CD8-positive, alpha-beta memory T cell (primary cell): ENCODE results near the gene PLIN3. TPM values are rescaled to one million over a fixed set of nuclear protein-coding genes. Genes with fewer than 3 reads are reported as not detected.
"Not testable (repeated sequence)": the region's sequence is repeated elsewhere in the genome, so short reads cannot be mapped to it uniquely, and the experiment has no call there.

Experiments used
- CTCF ChIA-PET: fragments of 350-600 bp; sonication (Branson Sonifier 250); formaldehyde crosslinking; loops from one replicate; lab custom pipeline; 2021; ENCODE audit warnings: antibody characterized with exemption; lab: Charles Lee
- POLR2A ChIA-PET: fragments of 350-600 bp; sonication (Branson Sonifier 250); formaldehyde crosslinking; loops from one replicate; lab custom pipeline; 2021; ENCODE audit warnings: antibody characterized with exemption; lab: Charles Lee
- DNase-seq, 5 donors: peaks; one replicate each; pipeline versions ENCODE4 v3.0.0 to v3.0.0-alpha.2; 2020 to 2022; ENCODE audit warnings: mixed read lengths in 1 of 5
- H3K27ac ChIP-seq: one replicate; pipeline ENCODE4 v1.7.0; 2013; ENCODE audit warnings: low read depth, mild to moderate bottlenecking, low read length, moderate library complexity
- H3K27me3 ChIP-seq: 2 replicates; pipeline ENCODE4 v1.7.0; 2013; ENCODE audit warnings: low read length, mild to moderate bottlenecking; ENCODE audit not compliant: insufficient read depth, poor library complexity, severe bottlenecking
- H3K36me3 ChIP-seq: 2 replicates; pipeline ENCODE4 v1.7.0; 2013; ENCODE audit warnings: mild to moderate bottlenecking, low read length, moderate library complexity; ENCODE audit not compliant: insufficient read depth
- H3K4me1 ChIP-seq: 2 replicates; pipeline ENCODE4 v1.7.0; 2013; ENCODE audit warnings: mild to moderate bottlenecking, low read length, moderate library complexity; ENCODE audit not compliant: insufficient read depth
- H3K4me3 ChIP-seq: 2 replicates; pipeline ENCODE4 v1.7.0; 2013; ENCODE audit warnings: mild to moderate bottlenecking, low read length
- H3K9me3 ChIP-seq: 2 replicates; pipeline ENCODE4 v1.7.0; 2013; ENCODE audit warnings: mild to moderate bottlenecking, low read length
- H3K27ac Mint-ChIP-seq, 8 donors: one replicate each; pipeline ENCODE4 v1.8.0; 2020 to 2021; ENCODE audit warnings: mixed read lengths in 8 of 8, mild to moderate bottlenecking in 6 of 8, inconsistent platforms in 3 of 8, moderate library complexity in 3 of 8
- H3K27me3 Mint-ChIP-seq, 2 donors: one replicate each; pipeline ENCODE4 v1.8.0; 2020 to 2021; ENCODE audit warnings: mixed read lengths in 2 of 2, mild to moderate bottlenecking in 1 of 2, moderate library complexity in 1 of 2
- H3K36me3 Mint-ChIP-seq, 3 donors: one replicate each; pipeline ENCODE4 v1.8.0; 2020 to 2021; ENCODE audit warnings: mixed read lengths in 3 of 3, inconsistent platforms in 1 of 3, mild to moderate bottlenecking in 1 of 3
- H3K4me1 Mint-ChIP-seq, 3 donors: one replicate each; pipeline ENCODE4 v1.8.0; 2020 to 2021; ENCODE audit warnings: mixed read lengths in 3 of 3, inconsistent platforms in 1 of 3, mild to moderate bottlenecking in 1 of 3
- H3K4me3 Mint-ChIP-seq, 7 donors: one replicate each; pipeline ENCODE4 v1.8.0; 2020 to 2021; ENCODE audit warnings: mixed read lengths in 7 of 7, mild to moderate bottlenecking in 6 of 7, moderate library complexity in 4 of 7, inconsistent platforms in 2 of 7
- H3K9me3 Mint-ChIP-seq, 5 donors: one replicate each; pipeline ENCODE4 v1.8.0; 2020 to 2022; ENCODE audit warnings: mixed read lengths in 5 of 5, mild to moderate bottlenecking in 3 of 5, moderate library complexity in 2 of 5, inconsistent platforms in 1 of 5
- polyA plus RNA-seq: library from polyadenylated mRNA; unstranded; fragments of 300-500 nt; fragmentation: Illumina TruSeq; gene quantifications from one replicate; pipeline ENCODE4 v1.2.3, GENCODE V29; 2021
- total RNA-seq, 2 experiments: library from RNA; stranded (reverse); gene quantifications; one replicate each; pipeline ENCODE4 v1.2.3, GENCODE V29; 2021

The PLIN3 gene
- total and polyA plus RNA-seq, 3 experiments from 2014 or later = 12.3 to 21.6 (median 15.4) TPM

DNA sequence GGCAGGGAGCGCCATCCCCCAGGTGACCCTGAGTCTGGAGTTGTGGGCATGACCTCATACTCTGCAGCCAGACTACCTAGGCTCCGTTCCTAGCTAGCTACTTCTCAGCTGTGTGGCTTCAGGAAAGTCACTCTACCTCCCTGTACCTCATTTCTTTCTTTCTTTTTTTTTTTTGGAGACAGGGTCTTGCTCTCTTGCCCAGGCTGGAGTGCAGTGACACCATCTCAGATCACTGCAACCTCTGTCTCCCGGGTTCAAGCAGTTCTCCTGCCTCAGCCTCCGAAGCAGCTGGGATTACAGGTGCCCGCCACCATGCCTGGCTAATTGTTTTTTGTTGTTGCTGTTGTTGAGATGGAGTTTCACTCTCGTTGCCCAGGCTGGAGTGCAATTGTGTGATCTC is 15.0 kb downstream of the PLIN3 start:
- no peaks in the 10 kb centered on the region for H3K27me3 Mint-ChIP-seq
- no peaks in the 10 kb centered on the region for H3K27me3 ChIP-seq
- no peaks in the 10 kb centered on the region for H3K4me1 ChIP-seq
- no peaks in the 10 kb centered on the region for H3K36me3 ChIP-seq
- no peak overlapping the region for H3K4me3 ChIP-seq
- peaks cover 3 to 29% (median 8%) of the 10 kb centered on the region in 3 donors for H3K36me3 Mint-ChIP-seq
- H3K4me1 Mint-ChIP-seq = peaks cover 2 to 4% (median 3%) of the 10 kb centered on the region in 3 donors
- no peak overlapping the region for H3K4me3 Mint-ChIP-seq
- H3K27ac Mint-ChIP-seq = no peak overlapping the region
- CTCF ChIA-PET = interaction anchor here (1.2 to 15.9 kb wide), 6 partner anchors 16 to 179 kb away, joined by 3 to 205 read pairs (median 14); partner anchors contain the start of gene PLIN3
- POLR2A ChIA-PET = no interaction called here
- DNase-seq = no peak
- no peaks in the 10 kb centered on the region for H3K9me3 ChIP-seq
- no peaks in the 10 kb centered on the region for H3K9me3 Mint-ChIP-seq
- no peak overlapping the region for H3K27ac ChIP-seq

DNA sequence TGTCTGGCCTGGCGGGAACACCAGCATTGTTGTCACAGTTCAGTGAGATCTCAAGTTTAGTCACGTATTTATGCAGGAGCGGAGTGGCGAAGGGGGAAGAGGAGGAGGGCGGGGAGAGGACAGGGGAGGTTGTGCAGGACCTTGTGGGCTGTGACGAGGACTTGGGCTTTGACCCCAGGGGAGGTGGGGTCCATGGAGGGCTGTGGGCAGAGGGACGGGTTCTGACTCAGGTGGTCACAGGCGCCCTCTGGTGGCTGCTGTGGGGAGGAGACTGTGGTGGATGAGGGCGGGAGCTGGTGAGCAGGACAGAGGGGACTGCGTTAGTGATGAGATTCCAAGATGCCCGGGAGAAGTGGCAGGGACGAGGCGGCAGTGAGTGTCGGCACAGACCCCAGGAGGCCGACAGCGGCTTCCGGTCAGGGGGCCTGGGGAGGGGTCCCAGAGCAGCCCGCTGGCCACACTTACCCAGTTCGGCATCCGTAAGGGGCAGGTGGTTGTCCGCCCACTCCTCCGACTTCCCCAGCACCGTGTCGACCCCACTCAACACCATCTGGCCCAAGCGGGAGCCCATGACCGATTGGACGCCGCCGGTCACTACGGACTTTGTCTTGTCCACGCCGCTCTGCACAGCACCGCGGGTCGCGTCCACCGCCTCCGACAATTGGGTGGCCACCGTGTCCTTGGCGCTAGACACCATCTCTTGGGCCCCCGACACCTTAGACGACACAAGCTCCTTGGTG is 15.7 kb downstream of the PLIN3 start:
- Histone ChIP-seq H3K4me3 (no peak overlapping the region), H3K36me3 (no peaks in the 10 kb centered on the region), H3K27me3 (no peaks in the 10 kb centered on the region), H3K4me1 (no peaks in the 10 kb centered on the region), H3K27ac (no peak overlapping the region), H3K9me3 (no peaks in the 10 kb centered on the region)
- peak overlapping the region in 1 of 8 donors; percentile 19 for H3K27ac Mint-ChIP-seq
- peak; percentile 60 to 82 (median 68) for DNase-seq
- H3K4me1 Mint-ChIP-seq = peaks cover 2 to 4% (median 3%) of the 10 kb centered on the region in 3 donors
- ChIA-PET POLR2A (interaction anchor here (1.1 kb wide), 1 partner anchor 42 kb away, joined by 3 read pairs; no protein-coding TSS in a partner anchor), CTCF (interaction anchor here (0.6 to 15.9 kb wide), 14 partner anchors 8 to 180 kb away, joined by 3 to 205 read pairs (median 4); partner anchors contain the start of gene PLIN3)
- no peaks in the 10 kb centered on the region for H3K9me3 Mint-ChIP-seq
- peaks cover 3 to 28% (median 8%) of the 10 kb centered on the region in 3 donors for H3K36me3 Mint-ChIP-seq
- no peak overlapping the region for H3K4me3 Mint-ChIP-seq
- no peaks in the 10 kb centered on the region for H3K27me3 Mint-ChIP-seq

DNA sequence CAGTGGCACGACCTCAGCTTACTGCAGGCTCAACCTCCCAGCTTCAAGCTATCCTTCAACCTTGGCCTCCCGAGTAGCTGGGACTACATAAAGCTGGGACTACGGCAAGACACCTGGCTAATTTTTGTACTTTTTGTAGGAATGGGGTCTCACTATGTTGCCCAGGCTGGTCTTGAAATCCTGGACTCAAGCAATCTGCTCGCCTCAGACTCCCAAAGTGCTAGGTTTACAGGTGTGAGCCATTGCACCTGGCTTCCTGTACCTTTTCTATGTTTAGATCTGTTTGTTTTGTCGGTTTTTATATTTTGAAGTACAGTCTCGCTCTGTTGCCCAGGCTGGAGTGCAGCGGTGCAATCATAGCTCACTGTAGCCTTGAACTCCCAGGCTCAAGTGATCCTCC is 18.4 kb downstream of the PLIN3 start:
- no peak overlapping the region for H3K27ac Mint-ChIP-seq
- Histone ChIP-seq H3K36me3 (peaks cover 4% of the 10 kb centered on the region), H3K9me3 (no peaks in the 10 kb centered on the region), H3K4me1 (no peaks in the 10 kb centered on the region), H3K27me3 (no peaks in the 10 kb centered on the region), H3K27ac (no peak overlapping the region), H3K4me3 (no peak overlapping the region)
- peaks cover 2 to 4% (median 3%) of the 10 kb centered on the region in 3 donors for H3K4me1 Mint-ChIP-seq
- no peak overlapping the region for H3K4me3 Mint-ChIP-seq
- H3K36me3 Mint-ChIP-seq = peaks cover 3 to 33% (median 3%) of the 10 kb centered on the region in 3 donors
- DNase-seq = no peak
- POLR2A ChIA-PET = no interaction called here
- no peaks in the 10 kb centered on the region for H3K9me3 Mint-ChIP-seq
- H3K27me3 Mint-ChIP-seq = no peaks in the 10 kb centered on the region
- CTCF ChIA-PET = interaction anchor here (3.4 to 15.9 kb wide), 3 partner anchors 19 to 44 kb away, joined by 13 to 205 read pairs (median 43); partner anchors contain the start of gene PLIN3

DNA sequence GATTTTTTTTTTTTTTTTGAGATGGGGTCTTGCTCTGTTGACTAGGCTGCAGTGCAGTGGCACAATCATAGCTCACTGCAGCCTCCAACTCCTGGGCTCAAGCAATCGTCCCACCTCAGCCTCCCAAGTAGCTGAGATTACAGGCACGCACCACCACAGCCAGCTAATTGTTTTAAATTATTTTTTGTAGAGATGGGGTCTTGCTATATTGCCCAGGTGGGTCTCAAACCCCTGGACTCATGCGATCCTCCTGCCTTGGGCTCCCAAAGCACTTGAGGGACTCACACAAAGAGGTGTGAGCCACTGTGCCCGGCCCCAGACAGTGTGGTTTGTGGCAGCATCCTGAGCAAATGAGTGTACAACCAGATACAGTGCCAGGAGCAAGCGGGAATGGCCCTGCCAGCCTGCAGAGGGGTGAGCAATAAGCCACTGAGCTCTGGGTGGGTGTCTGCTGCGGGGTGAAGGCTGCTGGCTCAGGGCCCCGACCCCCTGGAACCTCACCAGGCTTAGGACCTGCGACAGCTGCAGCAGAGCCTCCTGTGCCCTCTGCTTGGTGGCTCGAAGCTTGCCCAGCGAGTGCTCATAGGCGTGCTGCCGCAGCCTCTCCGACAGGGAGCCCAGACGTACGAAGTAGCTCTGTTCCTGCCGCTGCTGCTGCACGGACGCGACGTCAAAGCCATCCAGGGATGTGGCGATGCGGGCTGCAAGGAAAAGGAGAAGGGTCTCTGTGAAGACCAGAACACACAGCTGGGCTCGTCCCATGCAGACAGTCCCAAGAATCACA is 20.1 kb downstream of the PLIN3 start:
- Histone ChIP-seq H3K4me1 (no peaks in the 10 kb centered on the region), H3K9me3 (no peaks in the 10 kb centered on the region), H3K27me3 (no peaks in the 10 kb centered on the region), H3K27ac (no peak overlapping the region), H3K4me3 (no peak overlapping the region), H3K36me3 (peaks cover 4% of the 10 kb centered on the region)
- CTCF ChIA-PET = interaction anchor here (15.9 kb wide), 1 partner anchor 36 kb away, joined by 205 read pairs; no protein-coding TSS in a partner anchor
- no peaks in the 10 kb centered on the region for H3K9me3 Mint-ChIP-seq
- peaks cover 2 to 4% (median 3%) of the 10 kb centered on the region in 3 donors for H3K4me1 Mint-ChIP-seq
- DNase-seq = no peak
- no peak overlapping the region for H3K4me3 Mint-ChIP-seq
- H3K27ac Mint-ChIP-seq = no peak overlapping the region
- H3K36me3 Mint-ChIP-seq = peaks cover 3 to 41% (median 3%) of the 10 kb centered on the region in 3 donors
- POLR2A ChIA-PET = no interaction called here
- no peaks in the 10 kb centered on the region for H3K27me3 Mint-ChIP-seq

DNA sequence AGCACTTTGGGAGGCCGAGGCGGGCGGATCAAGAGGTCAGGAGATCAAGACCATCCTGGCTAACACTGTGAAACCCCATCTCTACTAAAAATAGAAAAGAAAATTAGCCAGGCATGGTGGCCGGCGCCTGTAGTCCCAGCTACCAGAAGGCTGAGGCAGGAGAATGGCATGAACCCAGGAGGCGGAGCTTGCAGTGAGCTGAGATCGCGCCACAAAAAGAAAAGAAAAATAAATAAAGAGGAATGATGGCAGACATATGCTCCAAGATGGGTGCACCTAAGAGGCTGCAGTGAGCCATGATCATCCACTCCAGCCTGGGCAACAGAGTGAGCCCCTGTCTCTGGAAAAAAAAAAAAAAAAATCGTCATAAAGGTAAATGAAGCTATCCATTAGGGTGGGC is 21.5 kb downstream of the PLIN3 start:
- peaks cover 0 to 39% (median 3%) of the 10 kb centered on the region in 3 donors for H3K36me3 Mint-ChIP-seq
- ChIA-PET CTCF (interaction anchor here (1.3 to 15.9 kb wide), 2 partner anchors 35 to 71 kb away, joined by 3 to 205 read pairs; no protein-coding TSS in a partner anchor), POLR2A (interaction anchor here (0.6 kb wide), 1 partner anchor 70 kb away, joined by 3 read pairs; no protein-coding TSS in a partner anchor)
- H3K4me3 Mint-ChIP-seq, DNase-seq, H3K27ac ChIP-seq, H3K4me1 Mint-ChIP-seq, H3K27me3 ChIP-seq, H3K36me3 ChIP-seq, H3K9me3 Mint-ChIP-seq, H3K4me1 ChIP-seq, H3K9me3 ChIP-seq, H3K27me3 Mint-ChIP-seq, H3K4me3 ChIP-seq, H3K27ac Mint-ChIP-seq: not testable (repeated sequence)

DNA sequence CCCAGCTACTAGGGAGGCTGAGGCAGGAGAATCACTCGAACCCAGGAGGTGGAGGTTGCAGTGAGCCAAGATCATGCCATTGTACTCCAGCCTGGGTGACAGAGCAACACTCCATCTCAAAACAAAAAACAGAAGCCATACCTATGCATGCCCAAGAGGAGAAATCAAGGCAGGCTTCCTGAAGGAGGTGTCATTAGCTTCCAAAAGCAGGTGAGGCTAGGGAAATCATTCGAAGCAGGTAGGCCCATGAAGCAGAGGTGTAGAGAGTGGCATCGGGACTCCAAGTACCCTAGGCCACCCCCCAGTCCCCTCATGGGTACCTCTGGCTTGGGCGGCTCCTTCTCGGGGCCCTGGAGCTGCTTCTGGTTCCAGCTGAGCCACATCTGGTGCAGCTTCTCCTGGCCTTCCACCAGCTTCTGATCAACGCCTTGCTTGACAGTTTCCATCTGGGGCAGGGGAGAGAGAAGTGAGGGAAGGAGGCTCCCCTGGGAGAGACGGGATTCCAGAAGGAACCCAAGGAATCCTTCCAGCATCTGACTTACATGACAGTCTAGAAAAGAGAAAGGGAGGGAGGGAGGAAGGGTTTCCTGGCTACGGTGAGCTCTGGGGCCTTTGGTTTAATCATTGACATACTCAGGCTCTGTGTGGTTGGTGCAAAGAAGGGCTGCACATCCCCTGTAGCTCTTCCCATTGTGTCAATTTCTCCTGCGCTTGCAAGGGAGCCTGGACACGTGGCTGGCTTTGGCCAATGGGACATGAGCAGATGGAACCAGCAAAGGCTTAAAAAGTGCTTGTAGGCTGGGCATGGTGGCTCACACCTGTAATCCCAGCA is 22.9 kb downstream of the PLIN3 start:
- H3K27me3 ChIP-seq = no peaks in the 10 kb centered on the region
- Mint-ChIP-seq H3K4me1 (peaks cover 7 to 12% (median 7%) of the 10 kb centered on the region in 3 donors), H3K36me3 (peaks cover 0 to 44% (median 4%) of the 10 kb centered on the region in 3 donors), H3K9me3 (no peaks in the 10 kb centered on the region), H3K27ac (peak overlapping the region in 1 of 8 donors; percentile 74), H3K27me3 (no peaks in the 10 kb centered on the region), H3K4me3 (no peak overlapping the region)
- no peaks in the 10 kb centered on the region for H3K4me1 ChIP-seq
- no peak for DNase-seq
- POLR2A ChIA-PET = no interaction called here
- H3K4me3 ChIP-seq = no peak overlapping the region
- no peaks in the 10 kb centered on the region for H3K9me3 ChIP-seq
- no peak overlapping the region for H3K27ac ChIP-seq
- H3K36me3 ChIP-seq = peaks cover 4% of the 10 kb centered on the region
- CTCF ChIA-PET = interaction anchor here (1.3 to 15.9 kb wide), 3 partner anchors 33 to 72 kb away, joined by 3 to 205 read pairs (median 3); no protein-coding TSS in a partner anchor

DNA sequence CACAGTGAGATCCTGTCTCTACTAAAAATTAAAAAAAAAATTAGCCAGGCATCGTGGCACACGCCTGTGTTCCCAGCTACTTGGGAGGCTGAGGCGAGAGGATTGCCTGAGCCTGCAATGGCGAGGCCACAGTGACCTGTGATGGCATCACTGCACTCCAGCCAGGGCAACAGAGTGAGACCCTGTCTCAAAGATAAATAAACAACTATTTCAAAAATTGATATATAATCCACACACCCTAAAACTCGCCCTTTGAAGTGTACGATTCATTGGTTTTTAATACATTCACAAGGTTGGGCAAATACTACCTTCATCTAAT is 23.9 kb downstream of the PLIN3 start:
- no peaks in the 10 kb centered on the region for H3K9me3 ChIP-seq
- H3K4me1 ChIP-seq = no peaks in the 10 kb centered on the region
- ChIA-PET CTCF (interaction anchor here (0.8 to 15.9 kb wide), 2 partner anchors 8 to 32 kb away, joined by 3 to 205 read pairs; no protein-coding TSS in a partner anchor), POLR2A (no interaction called here)
- no peak overlapping the region for H3K4me3 Mint-ChIP-seq
- H3K27ac Mint-ChIP-seq = no peak overlapping the region
- H3K36me3 ChIP-seq = peaks cover 4% of the 10 kb centered on the region
- no peaks in the 10 kb centered on the region for H3K27me3 Mint-ChIP-seq
- no peak overlapping the region for H3K27ac ChIP-seq
- no peak overlapping the region for H3K4me3 ChIP-seq
- H3K4me1 Mint-ChIP-seq = peaks cover 7 to 12% (median 7%) of the 10 kb centered on the region in 3 donors
- H3K9me3 Mint-ChIP-seq = no peaks in the 10 kb centered on the region
- H3K36me3 Mint-ChIP-seq = peaks cover 0 to 48% (median 4%) of the 10 kb centered on the region in 3 donors
- no peaks in the 10 kb centered on the region for H3K27me3 ChIP-seq
- no peak for DNase-seq
